Measurements from ENCODE around the gene B3GAT1.

The B3GAT1 gene

DNA sequence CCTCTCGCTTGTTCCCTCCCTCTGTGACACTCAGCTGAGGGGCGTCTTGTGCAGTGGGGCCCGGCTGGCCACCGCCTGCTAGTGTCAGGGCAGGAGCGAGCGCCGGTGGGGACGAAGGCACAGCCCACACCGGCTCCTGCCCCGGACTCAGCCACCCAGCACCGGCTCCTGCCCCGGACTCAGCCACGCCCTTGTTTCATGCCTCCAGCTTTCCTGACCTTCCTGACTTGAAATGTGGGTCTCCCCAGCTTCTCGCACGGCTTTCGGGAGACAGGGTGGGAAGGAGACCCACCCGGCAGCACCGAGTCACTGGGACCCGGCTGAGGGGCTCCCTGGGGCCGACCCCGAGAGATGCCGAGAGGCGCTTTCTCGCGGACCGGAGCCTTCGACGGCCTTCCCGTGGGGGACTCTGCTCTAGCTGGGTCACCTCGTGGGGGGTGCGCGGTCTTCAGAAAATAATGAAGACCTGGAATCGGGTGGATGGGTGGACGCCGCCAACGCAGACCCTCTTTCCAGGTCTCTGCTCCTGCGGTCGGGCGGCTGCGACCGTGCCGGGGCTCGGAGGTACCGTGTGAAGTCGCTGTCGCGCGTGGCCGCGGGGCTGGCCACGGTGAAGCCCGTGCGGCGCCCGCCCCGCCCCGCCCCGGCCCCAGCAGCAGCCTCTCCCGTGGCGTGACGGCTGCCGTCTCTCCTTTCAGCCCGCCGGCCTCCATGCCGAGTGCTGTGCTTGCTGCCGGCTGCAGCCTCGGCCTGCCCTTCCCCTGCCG is 70.1 kb downstream of the B3GAT1 start:
- Histone ChIP-seq H3K4me2 (ENCODE audit: low read length) (no peak overlapping the region), H3K4me3 (ENCODE audit: low read length) (no peak overlapping the region), H3K9me3 (ENCODE audit: control insufficient read depth, insufficient read depth, low read length) (no peaks in the 10 kb centered on the region), H3F3A (ENCODE audit: control insufficient read depth, insufficient read depth) (no peaks in the 10 kb centered on the region), H3K36me3 (ENCODE audit: control insufficient read depth, low read length) (no peaks in the 10 kb centered on the region), H3K27me3 (ENCODE audit: control insufficient read depth, low read length) (no peaks in the 10 kb centered on the region), H4K20me1 (ENCODE audit: control insufficient read depth, insufficient read depth, low read depth, low read length) (no peaks in the 10 kb centered on the region), H3K4me1 (ENCODE audit: control insufficient read depth, low read length) (no peaks in the 10 kb centered on the region), H3K79me2 (ENCODE audit: control insufficient read depth, low read length) (no peaks in the 10 kb centered on the region), H3K27ac (ENCODE audit: low read depth, low read length) (no peak overlapping the region), H3K9me2 (replicated peaks; ENCODE audit: control insufficient read depth, low read length) (no peaks in the 10 kb centered on the region)
- TF ChIP-seq, protein P1, sequence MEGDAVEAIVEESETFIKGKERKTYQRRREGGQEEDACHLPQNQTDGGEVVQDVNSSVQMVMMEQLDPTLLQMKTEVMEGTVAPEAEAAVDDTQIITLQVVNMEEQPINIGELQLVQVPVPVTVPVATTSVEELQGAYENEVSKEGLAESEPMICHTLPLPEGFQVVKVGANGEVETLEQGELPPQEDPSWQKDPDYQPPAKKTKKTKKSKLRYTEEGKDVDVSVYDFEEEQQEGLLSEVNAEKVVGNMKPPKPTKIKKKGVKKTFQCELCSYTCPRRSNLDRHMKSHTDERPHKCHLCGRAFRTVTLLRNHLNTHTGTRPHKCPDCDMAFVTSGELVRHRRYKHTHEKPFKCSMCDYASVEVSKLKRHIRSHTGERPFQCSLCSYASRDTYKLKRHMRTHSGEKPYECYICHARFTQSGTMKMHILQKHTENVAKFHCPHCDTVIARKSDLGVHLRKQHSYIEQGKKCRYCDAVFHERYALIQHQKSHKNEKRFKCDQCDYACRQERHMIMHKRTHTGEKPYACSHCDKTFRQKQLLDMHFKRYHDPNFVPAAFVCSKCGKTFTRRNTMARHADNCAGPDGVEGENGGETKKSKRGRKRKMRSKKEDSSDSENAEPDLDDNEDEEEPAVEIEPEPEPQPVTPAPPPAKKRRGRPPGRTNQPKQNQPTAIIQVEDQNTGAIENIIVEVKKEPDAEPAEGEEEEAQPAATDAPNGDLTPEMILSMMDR (IDR thresholded peaks at IDR 0.05; ENCODE audit: low read depth, low read length, poor library complexity, severe bottlenecking): no peak
- no peak for TF ChIP-seq EZH2phosphoT487 (IDR thresholded peaks at IDR 0.05; ENCODE audit: borderline replicate concordance, low read length)

DNA sequence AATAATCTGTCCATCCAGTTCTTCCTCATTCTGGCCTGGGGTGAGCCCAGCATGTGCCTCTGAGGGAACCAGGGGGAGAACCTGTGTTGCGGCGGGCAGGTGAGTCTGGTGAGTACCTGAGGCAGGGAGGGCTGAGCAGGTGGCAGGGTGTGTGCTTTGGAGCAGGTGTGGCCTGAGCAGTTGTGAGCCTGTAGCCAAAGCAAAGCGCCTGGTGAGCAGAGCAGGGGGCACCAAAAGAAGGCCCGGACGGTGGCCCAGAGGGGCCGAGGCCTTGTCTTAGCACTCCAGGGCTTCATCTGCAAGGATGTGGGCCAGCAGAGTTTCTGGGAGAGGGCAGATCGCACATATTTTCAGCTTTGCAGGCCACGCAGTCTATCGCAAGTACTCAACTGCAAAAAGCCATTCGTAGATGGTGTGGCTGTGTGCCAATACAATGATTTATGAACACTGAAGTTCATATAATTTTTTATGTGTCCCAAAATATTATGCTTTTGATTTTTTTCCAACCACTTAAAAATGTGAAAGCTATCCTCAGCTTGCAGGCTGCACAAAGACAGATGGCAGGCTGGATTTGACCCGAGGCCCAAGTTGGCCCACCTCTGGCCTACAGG is 71.6 kb downstream of the B3GAT1 start:
- no peak overlapping the region for H3K27ac ChIP-seq (ENCODE audit: low read depth, low read length)
- TF ChIP-seq, protein P1 (IDR thresholded peaks at IDR 0.05; ENCODE audit: low read depth, low read length, poor library complexity, severe bottlenecking): no peak
- TF ChIP-seq EZH2phosphoT487 (IDR thresholded peaks at IDR 0.05; ENCODE audit: borderline replicate concordance, low read length): no peak

DNA sequence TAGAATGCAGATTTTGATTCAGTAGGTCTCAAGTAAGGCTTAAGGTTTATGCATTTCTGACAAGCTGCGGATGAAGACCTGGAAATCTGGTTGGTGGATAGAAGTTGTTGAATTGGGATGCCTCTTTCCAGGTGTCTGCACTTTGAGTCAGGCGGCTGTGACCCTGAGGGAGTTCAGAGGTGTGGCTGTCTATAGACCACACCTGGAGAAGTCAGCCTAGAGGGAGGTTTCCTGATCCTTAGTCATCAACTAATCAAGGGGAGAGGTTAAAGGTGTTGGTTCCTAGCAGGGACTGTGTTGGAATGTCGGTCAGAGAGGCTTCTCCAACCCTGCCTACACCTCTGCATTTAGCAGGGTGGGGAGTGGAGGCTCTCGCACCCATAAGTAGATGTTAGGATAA is 72.3 kb downstream of the B3GAT1 start:
- Histone ChIP-seq H3K9me2 (replicated peaks; ENCODE audit: control insufficient read depth, low read length) (no peaks in the 10 kb centered on the region), H3K36me3 (ENCODE audit: control insufficient read depth, low read length) (no peaks in the 10 kb centered on the region), H3K4me2 (ENCODE audit: low read length) (no peak overlapping the region), H4K20me1 (ENCODE audit: control insufficient read depth, insufficient read depth, low read depth, low read length) (no peaks in the 10 kb centered on the region), H3K27me3 (ENCODE audit: control insufficient read depth, low read length) (no peaks in the 10 kb centered on the region), H3F3A (ENCODE audit: control insufficient read depth, insufficient read depth) (no peaks in the 10 kb centered on the region), H3K4me3 (ENCODE audit: low read length) (no peak overlapping the region), H3K79me2 (ENCODE audit: control insufficient read depth, low read length) (no peaks in the 10 kb centered on the region), H3K9me3 (ENCODE audit: control insufficient read depth, insufficient read depth, low read length) (no peaks in the 10 kb centered on the region), H3K4me1 (ENCODE audit: control insufficient read depth, low read length) (no peaks in the 10 kb centered on the region), H3K27ac (ENCODE audit: low read depth, low read length) (no peak overlapping the region)
- TF ChIP-seq, protein P1 (IDR thresholded peaks at IDR 0.05; ENCODE audit: low read depth, low read length, poor library complexity, severe bottlenecking): no peak

More for the DNA sequence above, 71.6 kb downstream of the B3GAT1 start:
- Histone ChIP-seq H3K4me3 (ENCODE audit: low read length) (no peak overlapping the region), H3K79me2 (ENCODE audit: control insufficient read depth, low read length) (no peaks in the 10 kb centered on the region), H3K9me3 (ENCODE audit: control insufficient read depth, insufficient read depth, low read length) (no peaks in the 10 kb centered on the region), H3K36me3 (ENCODE audit: control insufficient read depth, low read length) (no peaks in the 10 kb centered on the region), H3K27me3 (ENCODE audit: control insufficient read depth, low read length) (no peaks in the 10 kb centered on the region), H3K4me1 (ENCODE audit: control insufficient read depth, low read length) (no peaks in the 10 kb centered on the region), H3K9me2 (replicated peaks; ENCODE audit: control insufficient read depth, low read length) (no peaks in the 10 kb centered on the region), H3F3A (ENCODE audit: control insufficient read depth, insufficient read depth) (no peaks in the 10 kb centered on the region), H3K4me2 (ENCODE audit: low read length) (no peak overlapping the region), H4K20me1 (ENCODE audit: control insufficient read depth, insufficient read depth, low read depth, low read length) (no peaks in the 10 kb centered on the region)

Data from DOHH2 (cell line).